Activated CD8-positive, alpha-beta memory T cell treated with anti-CD3 and anti-CD28 coated beads, Interleukin-2, amount 50 U/mL, for 4 hours (primary cell): ENCODE results near the gene PRKAG2.

ENCODE experiments used
- DNase-seq: peaks from one replicate; pipeline ENCODE4 v3.0.0-alpha.2; 2020

PRKAG2 gene

GRCh38 chr7:151814400-151815009 lies 62.4 kb downstream of the PRKAG2 start:
- no peak for DNase-seq

DNA sequence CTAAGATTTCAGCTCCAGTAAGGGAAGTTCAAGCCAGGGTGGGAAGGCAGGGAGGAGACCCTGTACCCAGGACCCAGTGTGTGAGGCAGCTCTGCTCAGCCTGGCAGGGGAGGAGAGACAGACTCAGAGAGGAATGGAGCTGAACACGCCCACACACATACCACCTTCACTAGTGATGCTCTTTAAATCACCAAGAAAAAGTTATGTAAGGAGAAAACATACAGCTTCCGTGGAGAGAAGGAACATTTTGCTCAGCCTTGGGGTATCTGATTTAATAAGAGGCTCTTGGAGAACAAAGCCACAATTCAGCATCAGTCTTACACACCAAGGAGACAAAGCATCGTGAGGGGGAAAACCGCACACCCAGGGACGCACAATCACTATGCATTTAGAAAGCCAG lies 62.9 kb downstream of the PRKAG2 start:
- no peak for DNase-seq

GRCh38 chr7:151813445-151813844 lies 63.5 kb downstream of the PRKAG2 start:
- DNase-seq, result no peak

DNA sequence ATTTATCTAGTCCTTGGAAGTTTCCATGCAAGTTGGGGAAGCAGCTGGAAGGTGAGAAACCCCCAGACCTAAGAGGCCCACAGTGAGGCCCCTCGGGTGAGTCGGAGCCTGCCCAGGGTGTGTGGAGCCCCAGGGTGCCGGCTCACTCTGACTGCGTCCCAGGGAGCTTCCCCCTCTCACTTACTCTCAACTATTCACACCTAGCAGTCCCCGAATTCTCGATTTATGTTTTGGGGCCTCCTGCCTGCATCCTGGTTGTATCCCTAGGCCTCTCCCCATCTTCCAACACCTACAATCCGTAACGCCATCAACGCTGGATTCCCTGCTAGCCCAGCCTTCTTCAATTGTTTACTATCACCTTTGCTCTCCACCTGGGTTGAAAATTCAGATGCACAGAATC lies 63.9 kb downstream of the PRKAG2 start:
- DNase-seq, result no peak

DNA sequence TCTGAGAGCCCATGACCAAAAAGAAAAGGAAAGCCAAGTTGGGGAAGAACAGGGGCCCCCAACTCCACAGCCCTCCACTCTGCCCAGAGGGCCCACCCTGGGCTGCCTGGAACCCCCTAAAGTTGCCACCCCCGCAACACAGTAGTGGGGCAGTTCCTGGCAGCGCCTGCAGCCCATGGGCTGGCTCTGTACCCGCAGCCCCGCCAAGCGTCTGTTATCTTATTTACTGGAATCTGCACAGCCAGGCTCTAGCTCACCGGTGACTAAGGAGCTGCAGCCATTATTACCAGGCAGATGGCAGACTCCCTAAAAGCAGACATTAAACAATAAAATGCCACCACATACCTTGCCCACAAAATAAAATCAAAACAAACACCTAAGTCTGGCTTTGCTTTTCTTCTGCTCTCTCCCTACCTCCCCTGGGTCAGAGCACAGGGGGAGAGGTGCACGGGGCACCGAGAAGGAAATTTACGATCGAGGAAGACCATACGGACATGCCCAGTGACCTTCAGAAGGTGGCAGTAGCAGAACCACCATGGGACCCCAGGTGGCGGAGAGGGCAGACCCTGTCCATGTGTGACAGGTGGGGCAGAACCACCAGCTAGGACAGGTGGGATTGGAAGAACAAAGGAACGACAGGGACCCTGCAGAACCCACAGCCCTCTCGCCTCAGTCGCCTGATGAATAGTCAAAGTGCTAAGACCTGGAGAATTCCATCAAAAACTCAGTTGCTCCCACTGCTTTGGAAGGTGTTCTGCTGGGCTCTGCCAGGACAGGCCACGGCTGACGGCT lies 66.3 kb downstream of the PRKAG2 start:
- DNase-seq, result no peak

DNA sequence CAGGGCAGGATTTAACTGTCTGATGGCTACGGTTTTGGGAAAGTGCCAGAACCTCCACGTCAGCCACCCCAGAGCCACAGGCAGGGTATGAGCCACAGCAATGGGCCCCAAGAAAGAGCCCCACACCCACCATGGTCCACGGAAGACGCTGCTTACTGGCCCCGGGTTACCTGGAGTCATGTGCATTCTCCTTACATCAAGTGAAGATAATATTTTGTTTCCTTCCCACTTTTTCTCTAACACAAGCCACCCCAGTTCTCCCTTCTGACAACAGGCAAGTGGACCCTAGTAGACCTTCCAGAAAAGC lies 67.1 kb downstream of the PRKAG2 start:
- no peak for DNase-seq

DNA sequence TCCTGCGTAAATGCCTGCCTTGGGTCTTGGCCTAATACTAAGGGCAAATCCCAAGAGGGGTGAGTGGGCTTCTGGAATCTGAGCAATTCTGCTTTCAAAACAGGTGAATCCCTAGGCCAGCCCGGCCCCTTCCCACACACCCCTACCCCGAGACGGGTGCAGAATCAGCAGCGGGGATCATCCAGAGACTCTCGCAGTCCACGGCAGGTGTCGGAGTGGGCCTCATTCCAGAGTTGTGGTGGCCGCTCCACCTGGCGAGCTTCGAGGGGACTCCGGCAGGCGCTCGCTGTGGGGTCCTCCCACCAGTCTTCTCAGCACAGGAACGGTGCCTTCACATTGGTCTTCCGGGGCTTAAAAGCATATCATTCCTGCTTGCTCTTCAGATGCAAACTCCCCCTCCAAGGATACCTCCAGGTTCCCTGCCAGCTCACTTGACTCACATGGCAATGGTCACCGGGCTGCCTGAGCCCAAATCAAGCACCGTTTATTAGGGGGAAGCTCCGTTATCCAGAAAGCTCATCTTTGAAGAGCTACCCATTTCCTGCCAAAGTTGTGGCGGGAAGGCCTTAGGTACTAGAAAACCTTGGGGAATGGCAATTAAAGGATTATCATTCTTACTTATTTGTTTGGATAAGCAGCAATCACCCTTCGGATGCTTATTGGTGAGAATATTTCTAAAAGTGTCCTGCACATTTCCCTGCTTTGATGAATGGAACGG lies 67.6 kb downstream of the PRKAG2 start:
- DNase-seq, result no peak

- no peak for DNase-seq
Measured at GRCh38 chr7:151808400-151809145, 68.3 kb downstream of the PRKAG2 start.

DNA sequence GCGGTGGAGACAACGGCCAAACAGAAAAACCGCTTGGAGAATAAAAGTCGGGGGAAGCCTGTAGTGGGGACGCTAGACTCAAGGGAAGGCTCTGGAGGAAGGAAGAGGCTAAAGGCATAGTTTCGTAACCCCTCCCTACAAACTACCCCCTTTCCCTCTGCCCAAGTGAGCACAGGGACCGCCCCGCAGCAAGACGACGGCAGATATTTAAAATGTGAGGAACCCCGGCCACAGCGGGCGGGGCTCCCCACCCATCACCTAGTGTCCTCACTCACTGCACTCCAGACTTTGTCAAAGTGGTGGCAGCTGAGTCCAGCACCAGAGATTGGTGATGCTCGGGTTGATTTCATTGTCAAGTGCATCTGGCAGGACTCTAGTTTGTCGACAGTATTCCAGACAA lies 69.1 kb downstream of the PRKAG2 start:
- DNase-seq, result no peak

DNA sequence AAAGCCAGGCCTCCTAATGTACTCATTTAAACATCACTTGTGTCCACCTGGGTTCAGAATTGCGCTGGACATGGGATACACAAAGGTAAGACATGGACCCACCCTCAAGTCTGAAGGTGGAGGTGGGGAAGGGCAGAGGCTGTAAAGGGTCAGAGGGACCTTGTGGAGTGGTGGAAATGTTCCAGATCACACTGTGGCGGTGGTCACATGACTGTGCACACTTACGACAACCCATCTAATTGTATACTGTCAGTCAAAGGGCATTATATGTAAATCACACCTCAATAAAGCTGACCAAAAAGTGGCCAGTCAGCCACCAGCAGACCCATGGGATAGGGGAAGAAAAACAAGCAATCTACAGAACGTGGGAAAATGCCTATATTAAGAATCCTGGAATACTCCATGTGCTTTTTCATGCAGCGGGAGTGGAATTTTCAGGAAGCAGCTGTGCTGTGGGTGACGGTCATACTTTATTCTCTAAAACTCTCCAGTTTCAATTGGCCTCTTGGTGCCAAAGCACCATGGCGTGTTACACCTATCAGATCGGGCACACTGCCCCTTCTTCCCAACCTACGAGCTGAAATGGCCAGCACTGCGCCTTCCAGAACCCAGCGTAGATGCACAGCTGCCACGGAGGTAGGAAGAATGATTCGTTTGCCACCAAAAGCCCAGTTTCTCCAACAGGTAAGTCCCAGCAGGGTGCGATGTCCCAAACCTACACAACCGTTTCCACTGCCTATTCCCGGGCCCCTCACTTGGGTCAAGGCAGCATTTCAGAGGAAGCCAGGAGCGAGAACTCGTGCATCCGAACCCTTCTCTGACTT lies 69.8 kb downstream of the PRKAG2 start:
- DNase-seq, result no peak

GRCh38 chr7:151806204-151806603 lies 70.7 kb downstream of the PRKAG2 start:
- no peak for DNase-seq

- no peak for DNase-seq
Measured at GRCh38 chr7:151805191-151805590, 71.7 kb downstream of the PRKAG2 start.

DNA sequence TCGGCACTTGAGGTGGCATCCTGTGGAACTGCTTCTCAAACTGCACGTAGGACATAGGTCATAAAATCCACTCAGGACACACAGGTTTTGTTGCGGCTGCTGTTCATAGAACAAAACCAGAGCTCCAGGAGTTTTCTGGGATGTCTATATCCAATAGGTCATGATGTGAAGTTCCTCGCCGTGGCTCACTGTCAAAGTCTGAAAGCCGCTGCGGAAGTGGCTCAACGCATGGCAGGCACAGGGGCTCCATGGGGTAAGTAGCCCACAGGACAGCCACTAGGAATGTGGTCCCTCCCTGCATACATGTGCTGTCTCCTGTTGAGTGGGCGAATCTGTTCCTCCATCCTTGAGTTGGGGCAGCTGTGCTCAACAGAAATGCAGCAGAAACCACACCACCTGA lies 72.2 kb downstream of the PRKAG2 start:
- no peak for DNase-seq

GRCh38 chr7:151803841-151804240 lies 73.1 kb downstream of the PRKAG2 start:
- DNase-seq, result no peak

DNA sequence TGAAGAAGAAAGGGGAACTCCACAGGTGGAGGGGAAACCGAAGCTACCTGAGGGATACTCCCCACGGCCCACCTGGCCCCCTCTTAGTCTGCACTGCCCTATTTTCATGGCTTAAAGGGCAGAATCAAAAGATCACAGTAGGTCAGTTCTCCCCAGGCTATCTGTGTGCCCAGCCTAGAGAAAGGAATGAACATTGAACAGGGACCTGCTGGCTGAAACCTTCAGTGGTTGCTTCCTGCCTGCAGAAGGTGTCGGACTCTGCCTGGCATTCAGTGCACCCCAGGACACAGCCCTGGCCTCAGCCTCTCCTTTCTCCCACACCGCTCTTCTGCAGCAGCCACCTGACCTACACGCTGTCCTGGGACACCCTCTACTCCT lies 74.5 kb downstream of the PRKAG2 start:
- no peak for DNase-seq

DNA sequence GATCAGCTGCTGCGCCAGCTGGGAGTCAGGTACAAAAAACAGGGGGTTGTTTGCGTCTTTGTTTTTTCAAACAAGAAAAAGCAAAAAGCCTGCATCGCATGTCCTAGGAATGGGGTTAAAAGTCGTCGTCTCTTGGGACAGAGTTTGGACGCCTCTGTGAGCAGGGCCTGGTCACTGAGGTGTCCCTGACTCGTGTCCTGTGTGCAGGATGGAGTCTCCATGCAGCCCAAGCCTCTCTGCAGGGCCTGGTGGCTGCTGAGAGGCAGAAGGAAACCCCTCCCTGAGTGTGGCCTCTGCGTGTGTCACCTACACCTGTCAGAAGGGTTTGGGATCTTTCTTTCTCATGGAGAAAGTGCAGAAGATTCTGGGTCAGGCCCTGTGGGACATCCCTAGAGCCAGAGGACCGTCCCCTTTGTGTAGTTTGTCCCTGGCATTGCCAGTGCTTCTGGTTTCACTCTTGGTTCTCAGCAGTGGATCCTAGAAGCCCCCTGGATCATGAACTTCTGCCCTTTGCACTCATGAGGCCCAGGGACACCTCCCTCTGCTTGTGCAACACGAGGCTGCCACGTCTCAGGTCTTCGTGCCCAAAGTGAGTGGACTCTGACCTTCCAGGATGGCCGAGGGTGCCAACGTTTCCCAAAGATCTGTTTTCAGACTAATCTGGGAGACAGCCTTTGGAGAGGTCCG lies 75.0 kb downstream of the PRKAG2 start:
- no peak for DNase-seq

- DNase-seq, result no peak
Measured at GRCh38 chr7:151801291-151801690, 75.6 kb downstream of the PRKAG2 start.

- DNase-seq, result no peak
Measured at GRCh38 chr7:151800861-151801260, 76.1 kb downstream of the PRKAG2 start.

- no peak for DNase-seq
Measured at GRCh38 chr7:151800391-151800790, 76.5 kb downstream of the PRKAG2 start.

GRCh38 chr7:151799506-151799905 lies 77.4 kb downstream of the PRKAG2 start:
- no peak for DNase-seq

GRCh38 chr7:151798851-151799448 lies 78.0 kb downstream of the PRKAG2 start:
- DNase-seq, result no peak
